Measurements from ENCODE around the gene COL19A1. TPM values are rescaled to one million over a fixed set of nuclear protein-coding genes. Genes with fewer than 3 reads are reported as not detected.

The COL19A1 gene
- total RNA-seq, 2 donors from 2014 or later: 0.14 to 0.45 TPM

DNA sequence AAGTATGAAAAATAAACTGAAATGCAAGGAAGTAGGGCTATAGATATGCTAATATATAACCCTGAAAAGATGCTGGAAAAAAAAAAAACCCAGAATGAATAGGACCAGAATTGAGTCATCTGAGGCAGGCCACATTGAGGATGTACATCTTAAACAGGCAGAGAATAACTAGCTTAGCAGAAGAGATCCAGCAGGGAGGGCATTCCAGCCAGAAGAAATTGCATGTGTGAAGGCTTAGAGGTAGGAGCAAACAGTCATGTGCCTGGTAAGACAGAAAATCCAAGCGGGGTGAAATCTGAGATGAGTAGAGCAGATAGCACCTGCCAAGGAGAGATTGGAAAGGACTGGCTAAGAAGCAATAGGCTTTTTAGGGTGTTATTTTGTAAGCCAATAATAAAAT lies 2.6 kb downstream of the COL19A1 start:
- 95% methylated on average over 1 of the region's 1 CpG for WGBS
- H3K27me3 ChIP-seq (replicated peaks; ENCODE audit: insufficient read depth): no peaks in the 10 kb centered on the region
- no peak overlapping the region for H3K27ac ChIP-seq
- no peaks in the 10 kb centered on the region for H3K9me3 ChIP-seq
- TF ChIP-seq, protein P1, sequence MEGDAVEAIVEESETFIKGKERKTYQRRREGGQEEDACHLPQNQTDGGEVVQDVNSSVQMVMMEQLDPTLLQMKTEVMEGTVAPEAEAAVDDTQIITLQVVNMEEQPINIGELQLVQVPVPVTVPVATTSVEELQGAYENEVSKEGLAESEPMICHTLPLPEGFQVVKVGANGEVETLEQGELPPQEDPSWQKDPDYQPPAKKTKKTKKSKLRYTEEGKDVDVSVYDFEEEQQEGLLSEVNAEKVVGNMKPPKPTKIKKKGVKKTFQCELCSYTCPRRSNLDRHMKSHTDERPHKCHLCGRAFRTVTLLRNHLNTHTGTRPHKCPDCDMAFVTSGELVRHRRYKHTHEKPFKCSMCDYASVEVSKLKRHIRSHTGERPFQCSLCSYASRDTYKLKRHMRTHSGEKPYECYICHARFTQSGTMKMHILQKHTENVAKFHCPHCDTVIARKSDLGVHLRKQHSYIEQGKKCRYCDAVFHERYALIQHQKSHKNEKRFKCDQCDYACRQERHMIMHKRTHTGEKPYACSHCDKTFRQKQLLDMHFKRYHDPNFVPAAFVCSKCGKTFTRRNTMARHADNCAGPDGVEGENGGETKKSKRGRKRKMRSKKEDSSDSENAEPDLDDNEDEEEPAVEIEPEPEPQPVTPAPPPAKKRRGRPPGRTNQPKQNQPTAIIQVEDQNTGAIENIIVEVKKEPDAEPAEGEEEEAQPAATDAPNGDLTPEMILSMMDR (IDR thresholded peaks at IDR 0.05): no peak
- TF ChIP-seq POLR2AphosphoS5 (IDR thresholded peaks at IDR 0.05) (no peak), POLR2A (IDR thresholded peaks at IDR 0.05) (no peak)
- H3K4me3 ChIP-seq: no peak overlapping the region
- H3K4me1 ChIP-seq (replicated peaks): no peaks in the 10 kb centered on the region
- intact Hi-C loops (cut with DNase I): no loop called here
- DNase-seq (ENCODE audit: low spot score): no peak
- H3K36me3 ChIP-seq: no peaks in the 10 kb centered on the region

DNA sequence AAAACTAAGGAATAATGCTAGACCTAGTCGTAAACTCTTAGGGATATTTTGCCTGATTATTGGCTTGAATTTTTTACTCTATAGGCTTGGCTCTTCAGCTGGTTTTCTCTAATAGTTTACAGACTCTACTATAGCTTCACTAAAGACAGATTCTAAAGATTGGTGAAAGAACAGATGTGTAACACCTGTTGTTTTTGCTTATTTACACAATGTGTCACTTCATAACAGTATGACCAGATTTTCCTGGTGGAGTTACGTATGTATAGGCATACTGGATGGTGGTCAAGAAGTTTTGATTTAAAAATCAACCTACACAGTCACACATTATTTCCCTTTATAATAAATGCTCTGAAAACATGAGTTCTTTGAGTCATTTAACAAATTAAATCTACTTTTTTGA lies 4.8 kb downstream of the COL19A1 start:
- no peaks in the 10 kb centered on the region for H3K4me1 ChIP-seq (replicated peaks)
- 95% methylated on average over 2 of the region's 2 CpGs for WGBS
- intact Hi-C loops (cut with DNase I): no loop called here
- H3K4me3 ChIP-seq: no peak overlapping the region
- no peaks in the 10 kb centered on the region for H3K36me3 ChIP-seq
- H3K27ac ChIP-seq: no peak overlapping the region
- no peaks in the 10 kb centered on the region for H3K27me3 ChIP-seq (replicated peaks; ENCODE audit: insufficient read depth)
- TF ChIP-seq, protein P1 (IDR thresholded peaks at IDR 0.05): no peak
- TF ChIP-seq POLR2A (IDR thresholded peaks at IDR 0.05) (no peak), POLR2AphosphoS5 (IDR thresholded peaks at IDR 0.05) (no peak)
- H3K9me3 ChIP-seq: no peaks in the 10 kb centered on the region
- DNase-seq (ENCODE audit: low spot score): no peak

DNA sequence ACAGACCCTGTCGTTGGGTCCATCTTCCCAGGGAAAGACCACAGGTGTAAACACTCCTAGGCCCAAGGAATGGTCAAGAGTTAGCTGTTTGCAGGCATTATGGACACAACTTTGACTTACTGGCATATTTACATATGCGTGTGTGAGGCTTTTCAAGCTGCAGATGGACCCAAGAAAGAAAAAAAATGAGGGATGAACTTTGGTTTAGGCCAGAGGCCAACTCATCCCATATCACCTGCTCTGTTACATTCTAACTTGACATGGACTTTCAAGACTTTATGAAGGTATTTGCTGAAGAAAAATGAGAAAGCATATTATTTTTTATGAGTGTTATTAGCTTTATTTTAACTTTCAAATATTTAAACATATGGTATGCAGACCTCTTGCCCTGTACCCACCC lies 6.9 kb downstream of the COL19A1 start:
- intact Hi-C loops (cut with DNase I): no loop called here
- 90% methylated on average over 2 of the region's 2 CpGs for WGBS
- Histone ChIP-seq H3K36me3 (no peaks in the 10 kb centered on the region), H3K27me3 (replicated peaks; ENCODE audit: insufficient read depth) (no peaks in the 10 kb centered on the region), H3K9me3 (no peaks in the 10 kb centered on the region), H3K4me3 (no peak overlapping the region), H3K27ac (no peak overlapping the region), H3K4me1 (replicated peaks) (no peaks in the 10 kb centered on the region)
- no peak for DNase-seq (ENCODE audit: low spot score)
- TF ChIP-seq, protein P1 (IDR thresholded peaks at IDR 0.05): no peak
- TF ChIP-seq POLR2AphosphoS5 (IDR thresholded peaks at IDR 0.05): no peak
- no peak for TF ChIP-seq POLR2A (IDR thresholded peaks at IDR 0.05)

DNA sequence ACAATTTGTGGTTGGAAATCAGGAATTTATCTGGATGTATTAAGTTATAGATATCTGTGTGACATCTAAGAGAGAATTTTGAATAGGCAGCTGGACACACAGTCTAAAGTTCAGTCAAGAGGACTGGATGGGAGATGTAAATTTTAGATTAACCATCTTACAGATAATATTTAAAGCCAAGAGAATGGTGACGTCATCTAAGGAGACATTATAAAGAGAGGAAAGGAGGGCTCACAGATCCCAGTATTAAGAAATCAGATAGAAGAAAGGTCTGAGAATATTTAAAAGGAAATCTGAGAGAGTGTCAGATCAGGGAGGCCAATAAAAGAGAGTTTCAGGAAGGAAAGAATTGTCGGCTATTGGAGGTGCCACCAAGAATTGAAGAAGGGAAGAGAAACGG lies 9.4 kb downstream of the COL19A1 start:
- WGBS: 70% methylated on average over 3 of the region's 3 CpGs
- intact Hi-C loops (cut with DNase I): no loop called here
- no peaks in the 10 kb centered on the region for H3K9me3 ChIP-seq
- TF ChIP-seq POLR2A (IDR thresholded peaks at IDR 0.05) (no peak), POLR2AphosphoS5 (IDR thresholded peaks at IDR 0.05) (no peak)
- TF ChIP-seq, protein P1 (IDR thresholded peaks at IDR 0.05): no peak
- H3K4me3 ChIP-seq: no peak overlapping the region
- H3K27ac ChIP-seq: no peak overlapping the region
- no peak for DNase-seq (ENCODE audit: low spot score)
- no peaks in the 10 kb centered on the region for H3K36me3 ChIP-seq
- no peaks in the 10 kb centered on the region for H3K4me1 ChIP-seq (replicated peaks)
- H3K27me3 ChIP-seq (replicated peaks; ENCODE audit: insufficient read depth): no peaks in the 10 kb centered on the region

DNA sequence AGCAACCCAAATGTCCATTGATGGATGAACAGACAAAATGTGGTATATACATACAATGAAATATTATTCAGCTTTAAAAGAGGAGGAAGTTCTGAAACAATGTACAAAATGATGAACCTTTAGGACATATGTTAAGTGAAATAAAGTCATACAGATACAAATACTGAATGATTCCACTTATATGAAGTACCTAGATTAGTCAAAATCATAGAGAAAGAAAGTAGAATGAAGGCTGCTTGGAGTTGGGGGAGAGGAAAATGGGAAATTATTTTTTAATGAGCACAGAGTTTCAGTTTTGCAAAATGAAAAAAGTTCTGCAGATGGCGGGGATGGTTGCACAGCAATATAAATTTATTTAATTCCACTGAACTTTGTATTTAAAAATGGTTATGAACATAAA lies 12.4 kb downstream of the COL19A1 start:
- H3K27me3 ChIP-seq (replicated peaks; ENCODE audit: insufficient read depth): no peaks in the 10 kb centered on the region
- H3K36me3 ChIP-seq: no peaks in the 10 kb centered on the region
- H3K9me3 ChIP-seq: no peaks in the 10 kb centered on the region
- 96% methylated on average over 1 of the region's 1 CpG for WGBS
- no peak overlapping the region for H3K4me3 ChIP-seq
- intact Hi-C loops (cut with DNase I): no loop called here
- H3K27ac ChIP-seq: no peak overlapping the region
- no peak for DNase-seq (ENCODE audit: low spot score)
- TF ChIP-seq POLR2A (IDR thresholded peaks at IDR 0.05): no peak
- TF ChIP-seq POLR2AphosphoS5 (IDR thresholded peaks at IDR 0.05): no peak
- TF ChIP-seq, protein P1 (IDR thresholded peaks at IDR 0.05): no peak
- no peaks in the 10 kb centered on the region for H3K4me1 ChIP-seq (replicated peaks)

Data from prostate gland (tissue), 2 donors.